GM18511 (cell line): ENCODE data around the gene CYFIP1.

ENCODE experiments used
- ATAC-seq: cut with Tn5 transposase; IDR thresholded peaks from one replicate; pipeline ENCODE4 v1.9.1; 2021; ENCODE audit warnings: mild to moderate bottlenecking, moderate library complexity; ENCODE audit not compliant: unreplicated experiment

CYFIP1 gene

GRCh38 chr15:22951031-22951380 lies 29.2 kb downstream of the CYFIP1 start:
- no peak for ATAC-seq

- ATAC-seq = no peak
These were observed 29.7 kb downstream of the CYFIP1 start for GRCh38 chr15:22950256-22950990.

GRCh38 chr15:22949074-22949547 lies 31.1 kb downstream of the CYFIP1 start:
- ATAC-seq = peak; percentile 97

GRCh38 chr15:22948056-22948455 lies 32.1 kb downstream of the CYFIP1 start:
- ATAC-seq = no peak

- ATAC-seq = no peak
These were observed 32.8 kb downstream of the CYFIP1 start for GRCh38 chr15:22947101-22948000.

- no peak for ATAC-seq
These were observed 35.1 kb downstream of the CYFIP1 start for GRCh38 chr15:22945071-22945470.

GRCh38 chr15:22944651-22945050 lies 35.5 kb downstream of the CYFIP1 start:
- ATAC-seq = no peak

- ATAC-seq = no peak
These were observed 37.3 kb downstream of the CYFIP1 start for GRCh38 chr15:22942877-22943276.

GRCh38 chr15:22942306-22942855 lies 37.8 kb downstream of the CYFIP1 start:
- no peak for ATAC-seq

GRCh38 chr15:22941179-22941578 lies 39.0 kb downstream of the CYFIP1 start:
- no peak for ATAC-seq

- no peak for ATAC-seq
These were observed 40.5 kb downstream of the CYFIP1 start for GRCh38 chr15:22939652-22940061.

GRCh38 chr15:22939051-22939450 lies 41.1 kb downstream of the CYFIP1 start:
- no peak for ATAC-seq

- ATAC-seq = peak; percentile 97
These were observed 43.3 kb downstream of the CYFIP1 start for GRCh38 chr15:22936577-22937472.

- ATAC-seq = no peak
These were observed 46.5 kb downstream of the CYFIP1 start for GRCh38 chr15:22933641-22934061.

- no peak for ATAC-seq
These were observed 48.2 kb downstream of the CYFIP1 start for GRCh38 chr15:22931784-22932536.

GRCh38 chr15:22930782-22931484 lies 49.2 kb downstream of the CYFIP1 start:
- no peak for ATAC-seq

GRCh38 chr15:22927761-22928160 lies 52.4 kb downstream of the CYFIP1 start:
- ATAC-seq = no peak

GRCh38 chr15:22925875-22926274 lies 54.3 kb downstream of the CYFIP1 start:
- ATAC-seq = no peak

- ATAC-seq = no peak
These were observed 58.2 kb downstream of the CYFIP1 start for GRCh38 chr15:22922003-22922402.
